ENCODE measurements around the gene ADARB2.

ADARB2 gene

DNA sequence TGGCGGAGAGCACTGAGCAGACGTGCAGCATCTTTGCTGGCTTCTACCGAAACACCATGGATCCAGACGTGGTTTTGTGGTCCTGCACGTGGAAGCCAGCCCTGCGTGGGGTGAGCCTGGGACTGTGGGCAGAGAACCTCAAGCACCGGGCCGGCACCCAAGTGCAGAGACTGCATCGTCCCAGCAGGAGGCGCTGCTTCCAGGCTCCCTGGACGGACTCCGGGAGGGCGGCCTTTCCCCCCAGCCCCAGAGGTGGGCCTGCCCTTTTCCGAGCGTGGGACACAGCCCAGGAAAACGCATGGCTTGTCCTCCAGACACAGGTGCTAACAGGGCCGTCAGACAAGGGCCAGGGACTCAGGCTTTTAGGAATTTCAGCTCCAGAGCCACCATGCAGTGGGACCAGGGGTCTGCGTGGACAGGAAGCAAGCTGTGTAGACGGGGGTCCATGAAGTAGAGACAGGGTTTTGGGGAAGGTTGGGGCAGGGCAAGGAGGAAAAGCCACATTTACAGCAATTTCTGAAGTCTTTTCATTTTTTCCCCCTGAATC, 377.2 kb downstream of the ADARB2 start:
- Histone ChIP-seq H3K4me1 (no peaks in the 10 kb centered on the region), H3K4me3 (ENCODE audit: low read depth, low read length) (no peak overlapping the region), H3K27me3 (no peaks in the 10 kb centered on the region), H3K36me3 (no peaks in the 10 kb centered on the region), H3K9me3 (no peaks in the 10 kb centered on the region)
- DNase-seq, result no peak
- TF ChIP-seq, protein P1, sequence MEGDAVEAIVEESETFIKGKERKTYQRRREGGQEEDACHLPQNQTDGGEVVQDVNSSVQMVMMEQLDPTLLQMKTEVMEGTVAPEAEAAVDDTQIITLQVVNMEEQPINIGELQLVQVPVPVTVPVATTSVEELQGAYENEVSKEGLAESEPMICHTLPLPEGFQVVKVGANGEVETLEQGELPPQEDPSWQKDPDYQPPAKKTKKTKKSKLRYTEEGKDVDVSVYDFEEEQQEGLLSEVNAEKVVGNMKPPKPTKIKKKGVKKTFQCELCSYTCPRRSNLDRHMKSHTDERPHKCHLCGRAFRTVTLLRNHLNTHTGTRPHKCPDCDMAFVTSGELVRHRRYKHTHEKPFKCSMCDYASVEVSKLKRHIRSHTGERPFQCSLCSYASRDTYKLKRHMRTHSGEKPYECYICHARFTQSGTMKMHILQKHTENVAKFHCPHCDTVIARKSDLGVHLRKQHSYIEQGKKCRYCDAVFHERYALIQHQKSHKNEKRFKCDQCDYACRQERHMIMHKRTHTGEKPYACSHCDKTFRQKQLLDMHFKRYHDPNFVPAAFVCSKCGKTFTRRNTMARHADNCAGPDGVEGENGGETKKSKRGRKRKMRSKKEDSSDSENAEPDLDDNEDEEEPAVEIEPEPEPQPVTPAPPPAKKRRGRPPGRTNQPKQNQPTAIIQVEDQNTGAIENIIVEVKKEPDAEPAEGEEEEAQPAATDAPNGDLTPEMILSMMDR (IDR thresholded peaks at IDR 0.05; ENCODE audit: low read depth, low read length), result no peak

DNA sequence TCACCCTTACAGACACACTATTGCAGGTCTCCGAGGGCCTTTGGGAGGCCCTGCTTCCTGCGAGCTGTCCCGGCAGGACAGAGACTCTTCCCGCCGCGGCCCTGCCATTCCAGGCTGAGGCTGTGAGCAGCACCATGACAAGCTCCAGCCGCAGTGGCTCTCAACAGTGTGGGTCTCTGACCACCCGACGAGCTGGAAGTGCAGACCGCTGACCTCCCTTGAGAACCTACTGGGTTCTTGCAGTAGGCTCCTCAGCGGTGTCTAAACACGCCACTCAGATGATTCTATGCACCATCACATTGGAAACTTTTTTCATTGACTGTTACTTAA, 377.7 kb downstream of the ADARB2 start:
- Histone ChIP-seq H3K36me3 (no peaks in the 10 kb centered on the region), H3K9me3 (no peaks in the 10 kb centered on the region), H3K4me3 (ENCODE audit: low read depth, low read length) (no peak overlapping the region), H3K27me3 (no peaks in the 10 kb centered on the region), H3K4me1 (no peaks in the 10 kb centered on the region)
- no peak for DNase-seq
- TF ChIP-seq, protein P1 (IDR thresholded peaks at IDR 0.05; ENCODE audit: low read depth, low read length), result no peak

DNA sequence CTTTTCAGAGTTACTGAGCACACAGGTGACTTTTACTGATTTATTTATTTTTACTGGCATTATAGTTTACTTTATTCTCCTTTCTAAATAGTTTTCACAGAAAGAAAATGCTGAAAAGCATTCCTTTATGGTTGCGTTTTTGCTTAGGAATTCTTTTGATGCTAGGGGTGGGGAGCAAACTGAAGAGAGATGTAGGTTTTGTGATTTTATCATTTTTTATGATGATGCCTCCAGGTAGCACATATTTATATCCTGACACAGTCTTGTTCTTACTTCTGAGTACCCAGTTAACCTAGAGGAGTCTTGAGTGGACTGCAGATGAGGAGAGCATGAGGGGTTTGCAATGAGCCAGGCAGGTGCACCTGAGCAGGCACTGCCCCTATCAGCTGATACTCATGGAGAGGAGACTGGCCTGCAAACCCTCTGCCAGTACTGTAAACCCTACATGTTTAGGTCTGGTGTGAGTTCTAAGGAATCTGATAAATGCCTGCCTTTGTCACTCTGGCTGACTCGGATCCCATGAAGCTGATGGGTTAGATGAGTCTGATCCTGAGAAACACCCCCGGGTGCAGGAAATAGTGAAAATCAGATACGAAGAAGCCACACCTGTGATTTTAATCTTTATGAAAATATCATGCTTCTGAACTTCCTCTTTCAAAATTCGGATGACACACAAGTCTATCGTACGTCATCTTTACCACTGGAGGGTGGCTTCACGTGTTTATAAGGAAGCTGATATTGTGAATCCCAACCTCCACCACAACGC, 378.3 kb downstream of the ADARB2 start:
- Histone ChIP-seq H3K36me3 (no peaks in the 10 kb centered on the region), H3K4me3 (ENCODE audit: low read depth, low read length) (no peak overlapping the region), H3K27me3 (no peaks in the 10 kb centered on the region), H3K9me3 (no peaks in the 10 kb centered on the region), H3K4me1 (no peaks in the 10 kb centered on the region)
- no peak for DNase-seq
- TF ChIP-seq, protein P1 (IDR thresholded peaks at IDR 0.05; ENCODE audit: low read depth, low read length), result no peak

DNA sequence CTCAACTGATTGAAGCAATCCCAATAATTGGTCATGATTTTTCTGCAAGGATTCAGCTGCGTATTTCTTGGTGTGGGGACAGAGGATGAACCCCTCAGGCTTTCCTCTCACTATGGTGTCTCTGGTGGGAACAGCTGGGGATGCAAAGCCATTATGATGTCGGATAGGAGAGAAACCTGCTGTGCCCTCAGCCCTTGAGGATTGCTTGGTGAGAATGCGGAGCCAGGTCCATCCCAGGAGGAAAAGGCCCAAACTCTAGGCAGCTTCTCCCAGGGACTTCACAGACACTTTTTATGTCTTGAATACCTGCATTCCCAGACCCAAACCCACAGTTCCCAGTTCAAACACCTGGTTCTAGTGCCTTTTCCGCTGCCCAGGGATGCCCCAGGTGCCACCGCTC, 379.2 kb downstream of the ADARB2 start:
- Histone ChIP-seq H3K4me1 (no peaks in the 10 kb centered on the region), H3K9me3 (no peaks in the 10 kb centered on the region), H3K27me3 (no peaks in the 10 kb centered on the region), H3K4me3 (ENCODE audit: low read depth, low read length) (no peak overlapping the region), H3K36me3 (no peaks in the 10 kb centered on the region)
- DNase-seq, result no peak
- TF ChIP-seq, protein P1 (IDR thresholded peaks at IDR 0.05; ENCODE audit: low read depth, low read length), result no peak

DNA sequence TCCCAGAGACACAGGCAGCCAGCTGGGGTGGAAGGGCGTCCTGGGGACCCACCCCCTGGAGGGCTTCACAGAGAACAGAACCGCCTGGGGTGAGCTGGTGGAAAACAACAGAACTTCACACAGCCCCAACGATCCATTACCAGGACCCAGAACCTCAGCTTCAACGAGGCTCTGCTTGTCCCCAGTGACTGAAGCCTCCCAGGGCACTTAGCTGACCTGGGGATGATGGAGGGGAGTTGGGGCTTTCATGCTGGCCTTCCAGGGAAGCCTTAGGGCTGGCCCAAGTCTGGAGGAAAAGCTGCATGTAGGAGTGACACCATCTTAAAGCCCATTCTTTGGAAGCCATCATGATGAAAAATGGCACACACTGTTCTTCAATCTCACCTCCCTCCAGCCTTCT, 381.0 kb downstream of the ADARB2 start:
- no peaks in the 10 kb centered on the region for H3K36me3 ChIP-seq
- no peak for DNase-seq
- H3K4me1 ChIP-seq, result no peaks in the 10 kb centered on the region
- H3K27me3 ChIP-seq, result no peaks in the 10 kb centered on the region
- H3K9me3 ChIP-seq, result no peaks in the 10 kb centered on the region
- TF ChIP-seq, protein P1 (IDR thresholded peaks at IDR 0.05; ENCODE audit: low read depth, low read length), result no peak
- no peak overlapping the region for H3K4me3 ChIP-seq (ENCODE audit: low read depth, low read length)

Measured in BE2C (cell line).